H9 (cell line): ENCODE measurements around the gene OST4. TPM values are rescaled to one million over a fixed set of nuclear protein-coding genes. Genes with fewer than 3 reads are reported as not detected.

Experiments used
- DNase-seq: peaks from one replicate; pipeline ENCODE4 v3.0.0-alpha.2; 2017
- H2AFZ ChIP-seq: one replicate; pipeline ENCODE4 v1.6.1; 2013; ENCODE audit warnings: mild to moderate bottlenecking, low read length, control low read depth, moderate library complexity
- H2AK5ac ChIP-seq: 2 replicates; pipeline ENCODE4 v1.6.1; 2013; ENCODE audit warnings: low read length, control low read depth, mixed read lengths; ENCODE audit not compliant: insufficient read length
- H2BK120ac ChIP-seq: one replicate; pipeline ENCODE4 v1.6.1; 2013; ENCODE audit warnings: low read depth, mild to moderate bottlenecking, low read length, control low read depth, inconsistent platforms; ENCODE audit not compliant: poor library complexity, severe bottlenecking
- H2BK12ac ChIP-seq: 2 replicates; pipeline ENCODE4 v1.6.1; 2013; ENCODE audit warnings: low read length, control low read depth, mixed read lengths, low read depth; ENCODE audit not compliant: insufficient read length
- H2BK15ac ChIP-seq: 2 replicates; pipeline ENCODE4 v1.6.1; 2013; ENCODE audit warnings: low read depth, low read length, control low read depth
- H2BK20ac ChIP-seq: one replicate; pipeline ENCODE4 v1.6.1; 2013; ENCODE audit warnings: low read depth, mild to moderate bottlenecking, low read length, control low read depth, inconsistent platforms; ENCODE audit not compliant: poor library complexity, severe bottlenecking
- H2BK5ac ChIP-seq: 2 replicates; pipeline ENCODE4 v1.6.1; 2013; ENCODE audit warnings: low read length, control low read depth, mixed read lengths; ENCODE audit not compliant: insufficient read length
- H3K14ac ChIP-seq: 2 replicates; pipeline ENCODE4 v1.6.1; 2013; ENCODE audit warnings: low read length, control low read depth; ENCODE audit not compliant: insufficient read depth
- H3K18ac ChIP-seq: 2 replicates; pipeline ENCODE4 v1.6.1; 2013; ENCODE audit warnings: low read depth, mild to moderate bottlenecking, mixed read lengths, low read length, control low read depth; ENCODE audit not compliant: insufficient read length
- H3K23ac ChIP-seq: 2 replicates; pipeline ENCODE4 v1.6.1; 2013; ENCODE audit warnings: low read length, control low read depth, mixed read lengths, low read depth; ENCODE audit not compliant: insufficient read length
- H3K23me2 ChIP-seq: 2 replicates; pipeline ENCODE4 v1.6.1; 2013; ENCODE audit warnings: low read depth, mild to moderate bottlenecking, mixed read lengths, low read length, control low read depth; ENCODE audit not compliant: insufficient read length, poor library complexity, severe bottlenecking
- H3K27ac ChIP-seq: 2 replicates; pipeline ENCODE4 v1.5.1; 2013; ENCODE audit warnings: low read length, control low read depth, mixed read lengths, low read depth; ENCODE audit not compliant: insufficient read length
- H3K27me3 ChIP-seq: 2 replicates; pipeline ENCODE4 v1.6.1; 2013; ENCODE audit warnings: low read length, control low read depth, inconsistent platforms; ENCODE audit not compliant: insufficient read depth
- H3K4ac ChIP-seq: 2 replicates; pipeline ENCODE4 v1.6.1; 2013; ENCODE audit warnings: low read depth, mild to moderate bottlenecking, control low read depth, inconsistent platforms, low read length, moderate library complexity
- H3K4me1 ChIP-seq: 2 replicates; pipeline ENCODE4 v1.6.1; 2013; ENCODE audit warnings: low read length, control low read depth, inconsistent platforms; ENCODE audit not compliant: insufficient read depth
- H3K4me2 ChIP-seq: 2 replicates; pipeline ENCODE4 v1.6.1; 2013; ENCODE audit warnings: low read length, control low read depth, mixed read lengths; ENCODE audit not compliant: insufficient read length, insufficient read depth
- H3K56ac ChIP-seq: 2 replicates; pipeline ENCODE4 v1.6.1; 2013; ENCODE audit warnings: low read depth, mild to moderate bottlenecking, mixed read lengths, low read length, control low read depth; ENCODE audit not compliant: insufficient read length
- H3K79me1 ChIP-seq: 2 replicates; pipeline ENCODE4 v1.6.1; 2013; ENCODE audit warnings: low read depth, mild to moderate bottlenecking, moderate library complexity, low read length, control low read depth, inconsistent platforms; ENCODE audit not compliant: insufficient read depth, poor library complexity, severe bottlenecking
- H3K79me2 ChIP-seq: 2 replicates; pipeline ENCODE4 v1.6.1; 2013; ENCODE audit warnings: low read length, control low read depth, inconsistent platforms; ENCODE audit not compliant: insufficient read depth
- H3K9ac ChIP-seq: 2 replicates; pipeline ENCODE4 v1.6.1; 2013; ENCODE audit warnings: low read length, control low read depth, mixed read lengths; ENCODE audit not compliant: insufficient read length; ENCODE audit errors: extremely low read depth
- H3K9me3 ChIP-seq: one replicate; pipeline ENCODE4 v1.6.1; 2013; ENCODE audit warnings: low read depth, low read length, inconsistent platforms; ENCODE audit not compliant: control insufficient read depth
- H3T11ph ChIP-seq: one replicate; pipeline ENCODE4 v1.6.1; 2013; ENCODE audit warnings: mild to moderate bottlenecking, low read length, control low read depth, inconsistent platforms
- H4K20me1 ChIP-seq: one replicate; pipeline ENCODE4 v1.6.1; 2013; ENCODE audit not compliant: control insufficient read depth, insufficient read length, insufficient read depth
- H4K5ac ChIP-seq: 2 replicates; pipeline ENCODE4 v1.6.1; 2013; ENCODE audit warnings: low read depth, mild to moderate bottlenecking, mixed read lengths, low read length, control low read depth; ENCODE audit not compliant: insufficient read length
- H4K8ac ChIP-seq: replicated peaks from 2 replicates; pipeline ENCODE4 v1.6.1; 2013; ENCODE audit warnings: low read length, control low read depth, mixed read lengths, low read depth; ENCODE audit not compliant: insufficient read length
- H4K91ac ChIP-seq: 2 replicates; pipeline ENCODE4 v1.6.1; 2013; ENCODE audit warnings: low read depth, mild to moderate bottlenecking, moderate library complexity, mixed read lengths, low read length, control low read depth; ENCODE audit not compliant: insufficient read length
- H3K27ac Mint-ChIP-seq, 3 experiments: 2 replicates in 2 of 3; 3 replicates in 1 of 3; pipeline ENCODE4 v1.8.0; 2020 to 2021; ENCODE audit warnings: mixed read lengths in 3 of 3, mild to moderate bottlenecking in 1 of 3, moderate library complexity in 1 of 3
- H3K27me3 Mint-ChIP-seq: 2 replicates; pipeline ENCODE4 v1.8.0; 2021; ENCODE audit warnings: low read depth, mild to moderate bottlenecking, moderate library complexity, mixed read lengths
- H3K36me3 Mint-ChIP-seq, 3 experiments: 2 replicates in 2 of 3; 3 replicates in 1 of 3; pipeline ENCODE4 v1.8.0; 2020 to 2021; ENCODE audit warnings: low read depth in 3 of 3, mixed read lengths in 3 of 3; ENCODE audit not compliant: insufficient read depth in 1 of 3
- H3K4me1 Mint-ChIP-seq, 2 experiments: 2 replicates each; pipeline ENCODE4 v1.8.0; 2020; ENCODE audit warnings: mixed read lengths in 2 of 2
- H3K4me3 Mint-ChIP-seq, 2 experiments: 2 replicates in 1 of 2; 3 replicates in 1 of 2; pipeline ENCODE4 v1.8.0; 2020 to 2021; ENCODE audit warnings: mild to moderate bottlenecking in 2 of 2, mixed read lengths in 2 of 2, moderate library complexity in 1 of 2
- H3K9me3 Mint-ChIP-seq, 2 experiments: 2 replicates in 1 of 2; 3 replicates in 1 of 2; pipeline ENCODE4 v1.8.0; 2020; ENCODE audit warnings: mild to moderate bottlenecking in 2 of 2, mixed read lengths in 2 of 2, moderate library complexity in 1 of 2
- CTCF ChIP-seq: fragments of 200-600 bp; sonication (generic); conservative IDR thresholded peaks from 3 replicates; pipeline ENCODE4 v1.8.0; 2021; ENCODE audit warnings: antibody characterized with exemption, mild to moderate bottlenecking
- WGBS: extraction: QIAGEN DNeasy Blood & Tissue Kit; methylation state at CpG from one replicate; pipeline ENCODE4 v1.1.7; 2013; ENCODE audit warnings: missing lambda C conversion rate, low lambda C conversion rate, mixed read lengths; ENCODE audit not compliant: insufficient read length; ENCODE audit errors: extremely low coverage; 5-methylcytosine and 5-hydroxymethylcytosine counted together
- total RNA-seq: library from RNA; stranded (reverse); gene quantifications from 2 replicates; pipeline ENCODE4 v1.2.1, GENCODE V29; 2021

Gene OST4
- total RNA-seq, 1 experiment from 2014 or later: 215 TPM

- no peak overlapping the region for H3K14ac ChIP-seq
- no peak overlapping the region for H2BK20ac ChIP-seq
- no CpG with 5 or more reads among the region's 7 CpGs for WGBS
- H2BK120ac ChIP-seq: no peak overlapping the region
- no peaks in the 10 kb centered on the region for H4K20me1 ChIP-seq
- H3K79me1 ChIP-seq: no peaks in the 10 kb centered on the region
- H3K27me3 ChIP-seq: no peaks in the 10 kb centered on the region
- no peak overlapping the region for H3K18ac ChIP-seq
- H3K23me2 ChIP-seq: peaks cover 2% of the 10 kb centered on the region
- H2BK5ac ChIP-seq: no peak overlapping the region
- H2AK5ac ChIP-seq: no peak overlapping the region
- Mint-ChIP-seq H3K27ac (no peak overlapping the region; a peak in 1 of 7 replicates), H3K36me3 (no peaks in the 10 kb centered on the region), H3K4me3 (no peak overlapping the region; a peak in 1 of 5 replicates), H3K4me1 (peaks cover 23 to 37% of the 10 kb centered on the region in 2 experiments), H3K9me3 (no peaks in the 10 kb centered on the region), H3K27me3 (peaks cover 20% of the 10 kb centered on the region)
- TF ChIP-seq CTCF: no peak
- DNase-seq: no peak
- H4K5ac ChIP-seq: no peak overlapping the region
- H2BK15ac ChIP-seq: no peak overlapping the region
- no peaks in the 10 kb centered on the region for H3K4me1 ChIP-seq
- no peaks in the 10 kb centered on the region for H3K9me3 ChIP-seq
- no peak overlapping the region for H3K4ac ChIP-seq
- H3K4me2 ChIP-seq: no peak overlapping the region
- no peak overlapping the region for H4K91ac ChIP-seq
- H3K9ac ChIP-seq: no peak overlapping the region
- H3K27ac ChIP-seq: no peak overlapping the region
- no peak overlapping the region for H2AFZ ChIP-seq
- H4K8ac ChIP-seq: no peak overlapping the region
- no peak overlapping the region for H3K23ac ChIP-seq
- H3K56ac ChIP-seq: no peak overlapping the region
- H3K79me2 ChIP-seq: no peaks in the 10 kb centered on the region
- no peak overlapping the region for H2BK12ac ChIP-seq
- H3T11ph ChIP-seq: no peak overlapping the region
These were observed 5.8 kb upstream of the OST4 start for GRCh38 chr2:27077231-27077630.
